ENCODE results near the gene LCLAT1. TPM values are rescaled to one million over a fixed set of nuclear protein-coding genes. Genes with fewer than 3 reads are reported as not detected.

Gene LCLAT1
- total RNA-seq, 1 donor from 2014 or later = 21.6 TPM

DNA sequence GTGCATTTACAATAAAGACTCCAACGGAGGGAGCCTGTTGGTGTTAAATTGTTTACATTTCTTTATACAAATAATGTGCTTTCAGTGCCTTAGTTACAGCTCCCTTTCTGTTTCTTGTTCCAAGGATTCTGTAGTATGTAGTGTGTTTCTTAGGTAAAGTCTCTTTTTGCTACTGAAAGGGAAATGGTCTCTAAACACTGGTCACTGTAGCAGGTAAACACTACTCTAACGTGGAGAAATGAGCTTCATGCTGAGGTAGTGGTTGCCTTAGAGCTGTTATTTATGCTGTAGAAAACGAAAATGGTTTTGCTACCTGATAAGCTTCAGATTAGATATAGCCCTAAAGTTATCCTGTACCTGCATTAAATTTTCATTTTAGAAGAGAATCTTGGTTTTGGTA lies 196.6 kb downstream of the LCLAT1 start:
- Mint-ChIP-seq H3K27me3 (ENCODE audit: insufficient read depth, low read depth) (no peaks in the 10 kb centered on the region), H3K4me3 (no peak overlapping the region), H3K4me1 (no peaks in the 10 kb centered on the region), H3K9me3 (no peaks in the 10 kb centered on the region), H3K36me3 (peaks cover 12% of the 10 kb centered on the region), H3K27ac (no peak overlapping the region)
- Histone ChIP-seq H3K9ac (no peak overlapping the region), H3K4me2 (no peak overlapping the region), H3K4me1 (no peaks in the 10 kb centered on the region), H2AFZ (replicated peaks) (no peak overlapping the region), H4K20me1 (ENCODE audit: low read depth) (no peaks in the 10 kb centered on the region), H3K36me3 (no peaks in the 10 kb centered on the region), H3K27me3 (no peaks in the 10 kb centered on the region), H3K79me2 (ENCODE audit: low read depth) (no peaks in the 10 kb centered on the region), H3K4me3 (no peak overlapping the region), H3K9me3 (ENCODE audit: low read depth) (no peaks in the 10 kb centered on the region), H3K27ac (no peak overlapping the region), H3F3A (ENCODE audit: low read depth) (no peaks in the 10 kb centered on the region)
- DNase-seq (ENCODE audit: low spot score) = no peak
- TF ChIP-seq EZH2phosphoT487 (IDR thresholded peaks at IDR 0.05) = no peak
- no peak for TF ChIP-seq CTCF (IDR thresholded peaks at IDR 0.05)
- TF ChIP-seq EZH2 (IDR thresholded peaks at IDR 0.05) = no peak

GRCh38 chr2:30645081-30645744 lies 198.2 kb downstream of the LCLAT1 start:
- H3K79me2 ChIP-seq (ENCODE audit: low read depth) = no peaks in the 10 kb centered on the region
- no peak overlapping the region for H2AFZ ChIP-seq (replicated peaks)
- no peak overlapping the region for H3K4me2 ChIP-seq
- Mint-ChIP-seq H3K4me1 (peaks cover 1% of the 10 kb centered on the region), H3K9me3 (no peaks in the 10 kb centered on the region), H3K27me3 (ENCODE audit: insufficient read depth, low read depth) (no peaks in the 10 kb centered on the region), H3K36me3 (peaks cover 7% of the 10 kb centered on the region), H3K4me3 (no peak overlapping the region), H3K27ac (no peak overlapping the region)
- no peak for DNase-seq (ENCODE audit: low spot score)
- H3K4me3 ChIP-seq = no peak overlapping the region
- H3K4me1 ChIP-seq = no peaks in the 10 kb centered on the region
- no peaks in the 10 kb centered on the region for H3K27me3 ChIP-seq
- no peak overlapping the region for H3K27ac ChIP-seq
- H3K9me3 ChIP-seq (ENCODE audit: low read depth) = no peaks in the 10 kb centered on the region
- H3K9ac ChIP-seq = no peak overlapping the region
- TF ChIP-seq EZH2phosphoT487 (IDR thresholded peaks at IDR 0.05) = no peak
- no peaks in the 10 kb centered on the region for H3K36me3 ChIP-seq
- no peaks in the 10 kb centered on the region for H4K20me1 ChIP-seq (ENCODE audit: low read depth)
- no peaks in the 10 kb centered on the region for H3F3A ChIP-seq (ENCODE audit: low read depth)

GRCh38 chr2:30645745-30646119 lies 198.7 kb downstream of the LCLAT1 start:
- DNase-seq (ENCODE audit: low spot score) = no peak

More at GRCh38 chr2:30645745-30646119, 198.7 kb downstream of the LCLAT1 start:
- no peak overlapping the region for H3K27ac Mint-ChIP-seq
- no peaks in the 10 kb centered on the region for H3K36me3 ChIP-seq
- TF ChIP-seq EZH2 (IDR thresholded peaks at IDR 0.05) (no peak), EZH2phosphoT487 (IDR thresholded peaks at IDR 0.05) (no peak), CTCF (IDR thresholded peaks at IDR 0.05) (no peak)
- H3K36me3 Mint-ChIP-seq = peaks cover 3% of the 10 kb centered on the region
- no peaks in the 10 kb centered on the region for H3K27me3 ChIP-seq
- no peaks in the 10 kb centered on the region for H3K9me3 Mint-ChIP-seq
- no peaks in the 10 kb centered on the region for H3F3A ChIP-seq (ENCODE audit: low read depth)
- H3K27ac ChIP-seq = no peak overlapping the region
- H3K9me3 ChIP-seq (ENCODE audit: low read depth) = no peaks in the 10 kb centered on the region
- H3K4me3 Mint-ChIP-seq = no peak overlapping the region
- H3K4me1 Mint-ChIP-seq = peaks cover 2% of the 10 kb centered on the region
- H4K20me1 ChIP-seq (ENCODE audit: low read depth) = no peaks in the 10 kb centered on the region
- H3K9ac ChIP-seq = no peak overlapping the region
- H3K27me3 Mint-ChIP-seq (ENCODE audit: insufficient read depth, low read depth) = no peaks in the 10 kb centered on the region
- no peaks in the 10 kb centered on the region for H3K4me1 ChIP-seq
- no peaks in the 10 kb centered on the region for H3K79me2 ChIP-seq (ENCODE audit: low read depth)
- H3K4me2 ChIP-seq = no peak overlapping the region
- H3K4me3 ChIP-seq = no peak overlapping the region
- H2AFZ ChIP-seq (replicated peaks) = no peak overlapping the region
